Liver (tissue), 3 donors: Measurements from ENCODE around the gene MAP1LC3C.

Source experiments
- ATF3 ChIP-seq: IDR thresholded peaks from 2 replicates; pipeline ENCODE4 v1.6.1; 2016; ENCODE audit warnings: antibody characterized with exemption
- CTCF ChIP-seq: fragments of 150-350 bp; IDR thresholded peaks from 2 replicates; pipeline ENCODE4 v1.5.1; 2017; ENCODE audit warnings: improper control_type of control experiment, low read depth, low read length; ENCODE audit not compliant: missing input control
- JUND ChIP-seq, 2 donors: IDR thresholded peaks; 2 replicates each; pipeline ENCODE4 v1.6.1; 2016; ENCODE audit warnings: antibody characterized with exemption in 2 of 2
- MAX ChIP-seq: IDR thresholded peaks from 2 replicates; pipeline ENCODE4 v1.6.1; 2016; ENCODE audit warnings: antibody characterized with exemption
- NR2F2 ChIP-seq: IDR thresholded peaks from 2 replicates; pipeline ENCODE4 v1.6.1; 2016; ENCODE audit warnings: antibody characterized with exemption
- donor health status: healthy.
- donor health status: healthy.

GRCh38 chr1:242005866-242006535 lies 7.1 kb upstream of the MAP1LC3C start:
- TF ChIP-seq CTCF (no peak), NR2F2 (no peak), MAX (no peak), ATF3 (no peak), JUND (IDR thresholded peaks at IDR 0.05) (no peak)
